ENCODE results near the gene MRPL12.

GRCh38 chr17:81700353-81701287 is 2.5 kb upstream of the MRPL12 start:
- TF ChIP-seq CTCF (IDR thresholded peaks at IDR 0.05; ENCODE audit: insufficient read depth, low read length) (no peak), GABPA (IDR thresholded peaks at IDR 0.05; ENCODE audit: low read depth) (no peak), REST (IDR thresholded peaks at IDR 0.05; ENCODE audit: insufficient replicate concordance, low read depth) (no peak), POLR2AphosphoS5 (IDR thresholded peaks at IDR 0.05; ENCODE audit: low read depth) (no peak; the same call in 1 of the 2 replicates), SPI1 (IDR thresholded peaks at IDR 0.05; ENCODE audit: borderline replicate concordance, low read depth) (no peak)

Data from HL-60 (cell line).